HepG2 (cell line): ENCODE measurements around the gene TBX10. TPM values are rescaled to one million over a fixed set of nuclear protein-coding genes. Genes with fewer than 3 reads are reported as not detected.

Experiments used
- ATAC-seq: fragments of 200-7000 bp; cut with Tn5 transposase; 3 replicates; pipeline ENCODE4 v1.9.1; 2020; ENCODE audit warnings: mild to moderate bottlenecking, moderate library complexity
- BruUV-seq: library from RNA; stranded (reverse); fragments of 400-500 nt; replicated peaks from 2 replicates; lab custom pipeline; 2021; lab: Mats Ljungman, UMichigan
- CTCF ChIA-PET: fragments of 300-600 bp; formaldehyde crosslinking; extraction: SDS; loops from one replicate; lab custom pipeline; 2021; ENCODE audit warnings: low total read pairs, inconsistent platforms, low intra/inter-chr PET ratio; lab: Yijun Ruan, JAX
- POLR2A ChIA-PET: fragments of 350-600 bp; sonication (Branson Sonifier 250); formaldehyde crosslinking; loops from one replicate; lab custom pipeline; 2020; ENCODE audit warnings: antibody characterized with exemption, inconsistent platforms; lab: Yijun Ruan, JAX
- DNase-seq: peaks from one replicate; pipeline ENCODE4 v3.0.0-alpha.2; 2015; ENCODE audit warnings: low spot score
- FAIRE-seq: peaks from 3 replicates; lab custom pipeline; 2011; peaks lifted over from hg19 to GRCh38; lab: Jason Lieb, UNC
- H2AFZ ChIP-seq: one replicate; pipeline ENCODE4 v1.6.1; 2011; ENCODE audit warnings: low read length, inconsistent platforms
- H3K27ac ChIP-seq: fragments of 300-600 bp; 3 replicates; pipeline ENCODE4 v1.8.0; 2011; ENCODE audit warnings: mixed run types, mild to moderate bottlenecking, mixed read lengths, low read length, inconsistent platforms; ENCODE audit not compliant: insufficient read depth; ENCODE audit errors: extremely low read length
- H3K27me3 ChIP-seq, 2 experiments: fragments of 200-600 bp in 1 of 2; 2 replicates in 1 of 2; 3 replicates in 1 of 2; pipeline versions ENCODE4 v1.6.0 to v1.8.0; 2011; ENCODE audit warnings: low read length in 2 of 2, mild to moderate bottlenecking in 2 of 2, moderate library complexity in 2 of 2, inconsistent platforms in 1 of 2; ENCODE audit not compliant: insufficient read depth in 2 of 2, control insufficient read depth in 1 of 2
- H3K36me3 ChIP-seq, 2 experiments: fragments of 200-600 bp in 1 of 2; replicated peaks in 1 of 2; 2 replicates in 1 of 2; 3 replicates in 1 of 2; pipeline versions ENCODE4 v1.5.1 to v1.8.0; 2011; ENCODE audit warnings: low read length in 2 of 2, inconsistent platforms in 1 of 2; ENCODE audit not compliant: insufficient read depth in 2 of 2, control insufficient read depth in 1 of 2
- H3K4me1 ChIP-seq: 2 replicates; pipeline ENCODE4 v1.5.1; 2012; ENCODE audit warnings: low read length, inconsistent platforms; ENCODE audit not compliant: insufficient read depth
- H3K4me2 ChIP-seq: 2 replicates; pipeline ENCODE4 v1.6.0; 2011; ENCODE audit warnings: low read depth, low read length, inconsistent platforms
- H3K4me3 ChIP-seq, 3 experiments: fragments of 200-600 bp in 1 of 3; sonication (generic), shearing (Covaris generic) in 1 of 3; replicated peaks in 1 of 3; 2 replicates each; pipeline ENCODE4 v1.5.1; 2011 to 2016; ENCODE audit warnings: low read length in 3 of 3, inconsistent platforms in 2 of 3, low read depth in 2 of 3, mild to moderate bottlenecking in 2 of 3, control low read depth in 1 of 3, mixed read lengths in 1 of 3; ENCODE audit not compliant: insufficient read depth in 1 of 3
- H3K79me2 ChIP-seq: one replicate; pipeline ENCODE4 v1.6.1; 2011; ENCODE audit warnings: low read length, inconsistent platforms; ENCODE audit not compliant: insufficient read depth
- H3K9ac ChIP-seq: 2 replicates; pipeline ENCODE4 v1.6.0; 2011; ENCODE audit warnings: mild to moderate bottlenecking, low read depth, low read length, inconsistent platforms; ENCODE audit not compliant: insufficient read depth
- H3K9me3 ChIP-seq: 2 replicates; pipeline ENCODE4 v1.5.1; 2012; ENCODE audit warnings: mild to moderate bottlenecking, low read length
- H4K20me1 ChIP-seq: 2 replicates; pipeline ENCODE4 v1.6.0; 2011; ENCODE audit warnings: inconsistent platforms, mild to moderate bottlenecking, low read length, moderate library complexity; ENCODE audit not compliant: insufficient read depth
- DPF2 ChIP-seq: sonication (generic); formaldehyde crosslinking; IDR thresholded peaks from 2 replicates; pipeline ENCODE4 v1.4.0; 2020; ENCODE audit warnings: mild to moderate bottlenecking, low read depth, missing genetic modification reagents, borderline replicate concordance
- FOXK1 ChIP-seq: sonication (generic); formaldehyde crosslinking; IDR thresholded peaks from 2 replicates; pipeline ENCODE4 v1.4.0; 2020; ENCODE audit warnings: low read depth, missing genetic modification reagents, borderline replicate concordance
- GLI4 ChIP-seq: sonication (generic); formaldehyde crosslinking; IDR thresholded peaks from 2 replicates; pipeline ENCODE4 v1.5.1; 2020; ENCODE audit warnings: missing genetic modification reagents, mild to moderate bottlenecking, moderate library complexity, borderline replicate concordance
- KAT2B ChIP-seq: fragments of 150-350 bp; IDR thresholded peaks from 2 replicates; pipeline ENCODE4 v1.6.1; 2014; ENCODE audit warnings: low read depth, low read length, borderline replicate concordance
- PLSCR1 ChIP-seq: sonication (generic); formaldehyde crosslinking; IDR thresholded peaks from 2 replicates; pipeline ENCODE4 v1.5.0; 2020; ENCODE audit warnings: missing genetic modification reagents, mild to moderate bottlenecking, borderline replicate concordance
- TBX3 ChIP-seq: fragments of 450-650 bp; IDR thresholded peaks from 2 replicates; pipeline ENCODE4 v1.6.1; 2017; ENCODE audit warnings: antibody characterized with exemption, mild to moderate bottlenecking, inconsistent platforms, borderline replicate concordance
- TEAD2 ChIP-seq: sonication (generic); formaldehyde crosslinking; IDR thresholded peaks from 2 replicates; pipeline ENCODE4 v1.9.0; 2021; ENCODE audit warnings: missing genetic modification reagents
- U2AF1 ChIP-seq: fragments of 200-400 bp; formaldehyde crosslinking; optimal IDR thresholded peaks from 2 replicates; pipeline ENCODE3; 2017; ENCODE audit warnings: mild to moderate bottlenecking, low read depth, low read length
- ZC3H13 ChIP-seq: sonication (generic); formaldehyde crosslinking; IDR thresholded peaks from 2 replicates; pipeline ENCODE4 v1.8.1; 2023; ENCODE audit warnings: mild to moderate bottlenecking, missing genetic modification reagents, moderate library complexity
- ZMYM4 ChIP-seq: sonication (generic); formaldehyde crosslinking; IDR thresholded peaks from 2 replicates; pipeline ENCODE4 v1.8.1; 2023; ENCODE audit warnings: mild to moderate bottlenecking, missing genetic modification reagents
- ZNF780A ChIP-seq: sonication (generic); formaldehyde crosslinking; IDR thresholded peaks from 2 replicates; pipeline ENCODE4 v1.8.0; 2022; ENCODE audit warnings: mild to moderate bottlenecking, missing genetic modification reagents, moderate library complexity
- ZSCAN29 ChIP-seq: sonication (generic); formaldehyde crosslinking; conservative IDR thresholded peaks from 2 replicates; pipeline ENCODE4 v1.4.0; 2020; ENCODE audit warnings: mild to moderate bottlenecking, missing genetic modification reagents
- ZXDC ChIP-seq: sonication (generic); formaldehyde crosslinking; IDR thresholded peaks from 2 replicates; pipeline ENCODE4 v1.5.0; 2020; ENCODE audit warnings: mild to moderate bottlenecking, missing genetic modification reagents
- WGBS: methylation state at CpG from one replicate; pipeline ENCODE4 v1.1.6; 2017; ENCODE audit warnings: low lambda C conversion rate; 5-methylcytosine and 5-hydroxymethylcytosine counted together
- in situ Hi-C: cut with HindIII; loops from 2 replicates; pipeline ENCODE4 v1.10.0; 2017; ENCODE audit warnings: low pct_unique_long_range_greater_than_20kb; ENCODE audit not compliant: extremely low pct_ligation_motif_present
- intact Hi-C: fragments of 100-400 bp; cut with micrococcal nuclease; formaldehyde crosslinking; loops from one replicate; pipeline ENCODE4 v1.10.0; 2022; ENCODE audit not compliant: unreplicated experiment
- polyA plus RNA-seq, 8 experiments: library from polyadenylated mRNA; depleted of rRNA in 3 of 8; stranded (reverse) in 7 of 8; unstranded in 1 of 8; fragments of >200 nt; fragmentation: Illumina TruSeq in 4 of 8; extraction: Trizol in 4 of 8; gene quantifications; 2 replicates each; pipeline versions ENCODE4 v1.2.1 to v1.2.3, GENCODE V29; 2011 to 2016; ENCODE audit warnings: low read depth in 4 of 8, missing spikeins in 1 of 8, mixed read lengths in 1 of 8; ENCODE audit not compliant: insufficient read depth in 1 of 8
- total RNA-seq, 5 experiments: library from RNA; depleted of rRNA; stranded (reverse); fragments of >200 nt; fragmentation: Illumina TruSeq; extraction: Trizol; gene quantifications; 2 replicates each; pipeline ENCODE4 v1.2.3, GENCODE V29; 2016; ENCODE audit warnings: low read depth in 1 of 5
- TF ChIP-seq, protein P1 (sequence below): sonication (generic); formaldehyde crosslinking; IDR thresholded peaks from 2 replicates; pipeline ENCODE4 v1.4.0; 2020; ENCODE audit warnings: low read depth, missing genetic modification reagents

The TBX10 gene
- total and polyA plus RNA-seq, 2 of the 13 experiments (the other 11 are each of a cell fraction or from before 2014, with no cell fraction given): 0.27 to 1.7 TPM

- ATAC-seq (no peak), FAIRE-seq (no peak), DNase-seq (no peak)
- H3K4me1 ChIP-seq: peaks cover 64% of the 10 kb centered on the region
- peak overlapping the region; percentile 58 for H3K9ac ChIP-seq
- intact Hi-C loops (no loop called here), in situ Hi-C loops (no loop called here)
- no TSS peak for BruUV-seq
- 24% methylated on average over 2 of the region's 2 CpGs for WGBS
- H2AFZ ChIP-seq: no peak overlapping the region
- ChIA-PET CTCF (interaction anchor here (1.6 kb wide), 1 partner anchor 16 kb away, joined by 3 read pairs; no protein-coding TSS in a partner anchor), POLR2A (interaction anchor here (0.8 to 4.8 kb wide), 9 partner anchors 9 to 278 kb away, joined by 3 to 52 read pairs (median 5); partner anchors contain the start of genes ACY3 and POLD4)
- H3K36me3 ChIP-seq: no peaks in the 10 kb centered on the region
- no peaks in the 10 kb centered on the region for H3K79me2 ChIP-seq
- H3K4me2 ChIP-seq: peak overlapping the region; percentile 83
- H3K27me3 ChIP-seq: no peaks in the 10 kb centered on the region; a peak in 2 of 5 replicates
- H3K27ac ChIP-seq: peak overlapping the region; percentile 84
- no peaks in the 10 kb centered on the region for H3K9me3 ChIP-seq
- H3K4me3 ChIP-seq: peak overlapping the region; percentile 38 to 86 (median 71); a peak in 5 of 6 replicates
- H4K20me1 ChIP-seq: no peaks in the 10 kb centered on the region
- TF ChIP-seq, protein P1, sequence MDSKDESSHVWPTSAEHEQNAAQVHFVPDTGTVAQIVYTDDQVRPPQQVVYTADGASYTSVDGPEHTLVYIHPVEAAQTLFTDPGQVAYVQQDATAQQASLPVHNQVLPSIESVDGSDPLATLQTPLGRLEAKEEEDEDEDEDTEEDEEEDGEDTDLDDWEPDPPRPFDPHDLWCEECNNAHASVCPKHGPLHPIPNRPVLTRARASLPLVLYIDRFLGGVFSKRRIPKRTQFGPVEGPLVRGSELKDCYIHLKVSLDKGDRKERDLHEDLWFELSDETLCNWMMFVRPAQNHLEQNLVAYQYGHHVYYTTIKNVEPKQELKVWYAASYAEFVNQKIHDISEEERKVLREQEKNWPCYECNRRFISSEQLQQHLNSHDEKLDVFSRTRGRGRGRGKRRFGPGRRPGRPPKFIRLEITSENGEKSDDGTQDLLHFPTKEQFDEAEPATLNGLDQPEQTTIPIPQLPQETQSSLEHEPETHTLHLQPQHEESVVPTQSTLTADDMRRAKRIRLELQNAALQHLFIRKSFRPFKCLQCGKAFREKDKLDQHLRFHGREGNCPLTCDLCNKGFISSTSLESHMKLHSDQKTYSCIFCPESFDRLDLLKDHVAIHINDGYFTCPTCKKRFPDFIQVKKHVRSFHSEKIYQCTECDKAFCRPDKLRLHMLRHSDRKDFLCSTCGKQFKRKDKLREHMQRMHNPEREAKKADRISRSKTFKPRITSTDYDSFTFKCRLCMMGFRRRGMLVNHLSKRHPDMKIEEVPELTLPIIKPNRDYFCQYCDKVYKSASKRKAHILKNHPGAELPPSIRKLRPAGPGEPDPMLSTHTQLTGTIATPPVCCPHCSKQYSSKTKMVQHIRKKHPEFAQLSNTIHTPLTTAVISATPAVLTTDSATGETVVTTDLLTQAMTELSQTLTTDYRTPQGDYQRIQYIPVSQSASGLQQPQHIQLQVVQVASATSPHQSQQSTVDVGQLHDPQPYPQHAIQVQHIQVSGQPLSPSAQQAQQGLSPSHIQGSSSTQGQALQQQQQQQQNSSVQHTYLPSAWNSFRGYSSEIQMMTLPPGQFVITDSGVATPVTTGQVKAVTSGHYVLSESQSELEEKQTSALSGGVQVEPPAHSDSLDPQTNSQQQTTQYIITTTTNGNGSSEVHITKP (CRISPR knock-in tag): no peak
- TF ChIP-seq U2AF1: no peak
- TF ChIP-seq GLI4 (CRISPR knock-in tag): no peak
- no peak for TF ChIP-seq KAT2B
- no peak for TF ChIP-seq ZMYM4
- TF ChIP-seq ZNF780A (CRISPR knock-in tag): no peak
- no peak for TF ChIP-seq TBX3
- TF ChIP-seq ZXDC: no peak
- TF ChIP-seq DPF2 (CRISPR knock-in tag): 0 out of 2 replicates have a peak, but pooled peaks have one; percentile 16
- TF ChIP-seq FOXK1 (CRISPR knock-in tag): no peak
- TF ChIP-seq ZSCAN29: no peak
- TF ChIP-seq PLSCR1 (CRISPR knock-in tag): no peak
- TF ChIP-seq TEAD2: no peak
- TF ChIP-seq ZC3H13 (CRISPR knock-in tag): 0 out of 2 replicates have a peak, but pooled peaks have one; percentile 12
Observed at GRCh38 chr11:67631853-67632174, 7.7 kb downstream of the TBX10 start.
